ENCODE data around the gene ZNF280A.

The ZNF280A gene

DNA sequence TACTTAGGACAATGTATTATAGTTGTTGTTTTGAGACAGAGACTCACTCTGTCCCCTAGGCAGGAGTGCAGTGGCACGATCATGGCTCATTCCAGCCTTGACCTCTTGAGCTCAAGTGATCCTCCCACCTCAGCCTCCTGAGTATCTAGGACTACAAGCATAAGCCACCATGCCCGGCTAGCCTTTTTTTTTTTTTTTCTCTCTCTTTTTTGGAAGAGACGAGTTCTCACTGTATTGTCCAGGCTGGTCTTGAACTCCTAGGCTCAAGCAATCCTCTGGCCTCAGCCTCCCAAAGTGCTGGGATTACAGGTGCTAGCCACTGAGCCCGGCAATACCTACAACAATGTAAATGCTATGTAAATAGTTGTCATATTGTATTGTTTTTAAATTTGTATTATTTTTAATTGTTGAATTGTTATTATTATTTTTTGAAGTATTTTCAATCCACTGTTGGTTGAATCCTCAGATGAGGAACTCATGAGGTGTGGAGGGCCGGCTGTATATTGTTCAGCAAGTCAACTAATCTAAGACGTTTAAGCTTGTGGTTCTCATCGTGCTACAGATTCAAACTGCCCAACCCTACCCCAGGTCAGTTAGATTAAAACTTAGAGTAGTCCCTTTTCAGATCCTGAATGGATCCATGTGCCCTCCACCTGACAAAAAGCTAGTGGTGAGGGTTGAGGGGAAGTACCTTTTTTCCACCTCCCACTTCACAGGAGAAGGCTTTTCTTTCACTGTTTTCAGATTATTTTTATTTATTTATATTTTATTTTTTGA is 11.9 kb upstream of the ZNF280A start:
- no peak for TF ChIP-seq TCF12 (IDR thresholded peaks at IDR 0.05; ENCODE audit: low read depth)
- no peak for TF ChIP-seq TAF1 (IDR thresholded peaks at IDR 0.05; ENCODE audit: low read depth)
- no peak for TF ChIP-seq NFIC (IDR thresholded peaks at IDR 0.05)
- TF ChIP-seq YY1 (IDR thresholded peaks at IDR 0.05; ENCODE audit: low read depth), result no peak
- TF ChIP-seq ZBTB7A (IDR thresholded peaks at IDR 0.05; ENCODE audit: low read depth), result no peak
- TF ChIP-seq, protein P1, sequence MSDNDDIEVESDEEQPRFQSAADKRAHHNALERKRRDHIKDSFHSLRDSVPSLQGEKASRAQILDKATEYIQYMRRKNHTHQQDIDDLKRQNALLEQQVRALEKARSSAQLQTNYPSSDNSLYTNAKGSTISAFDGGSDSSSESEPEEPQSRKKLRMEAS (IDR thresholded peaks at IDR 0.05), result no peak
- TF ChIP-seq, protein P2, sequence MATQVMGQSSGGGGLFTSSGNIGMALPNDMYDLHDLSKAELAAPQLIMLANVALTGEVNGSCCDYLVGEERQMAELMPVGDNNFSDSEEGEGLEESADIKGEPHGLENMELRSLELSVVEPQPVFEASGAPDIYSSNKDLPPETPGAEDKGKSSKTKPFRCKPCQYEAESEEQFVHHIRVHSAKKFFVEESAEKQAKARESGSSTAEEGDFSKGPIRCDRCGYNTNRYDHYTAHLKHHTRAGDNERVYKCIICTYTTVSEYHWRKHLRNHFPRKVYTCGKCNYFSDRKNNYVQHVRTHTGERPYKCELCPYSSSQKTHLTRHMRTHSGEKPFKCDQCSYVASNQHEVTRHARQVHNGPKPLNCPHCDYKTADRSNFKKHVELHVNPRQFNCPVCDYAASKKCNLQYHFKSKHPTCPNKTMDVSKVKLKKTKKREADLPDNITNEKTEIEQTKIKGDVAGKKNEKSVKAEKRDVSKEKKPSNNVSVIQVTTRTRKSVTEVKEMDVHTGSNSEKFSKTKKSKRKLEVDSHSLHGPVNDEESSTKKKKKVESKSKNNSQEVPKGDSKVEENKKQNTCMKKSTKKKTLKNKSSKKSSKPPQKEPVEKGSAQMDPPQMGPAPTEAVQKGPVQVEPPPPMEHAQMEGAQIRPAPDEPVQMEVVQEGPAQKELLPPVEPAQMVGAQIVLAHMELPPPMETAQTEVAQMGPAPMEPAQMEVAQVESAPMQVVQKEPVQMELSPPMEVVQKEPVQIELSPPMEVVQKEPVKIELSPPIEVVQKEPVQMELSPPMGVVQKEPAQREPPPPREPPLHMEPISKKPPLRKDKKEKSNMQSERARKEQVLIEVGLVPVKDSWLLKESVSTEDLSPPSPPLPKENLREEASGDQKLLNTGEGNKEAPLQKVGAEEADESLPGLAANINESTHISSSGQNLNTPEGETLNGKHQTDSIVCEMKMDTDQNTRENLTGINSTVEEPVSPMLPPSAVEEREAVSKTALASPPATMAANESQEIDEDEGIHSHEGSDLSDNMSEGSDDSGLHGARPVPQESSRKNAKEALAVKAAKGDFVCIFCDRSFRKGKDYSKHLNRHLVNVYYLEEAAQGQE (IDR thresholded peaks at IDR 0.05; ENCODE audit: low read depth), result no peak
- TF ChIP-seq, protein P3, sequence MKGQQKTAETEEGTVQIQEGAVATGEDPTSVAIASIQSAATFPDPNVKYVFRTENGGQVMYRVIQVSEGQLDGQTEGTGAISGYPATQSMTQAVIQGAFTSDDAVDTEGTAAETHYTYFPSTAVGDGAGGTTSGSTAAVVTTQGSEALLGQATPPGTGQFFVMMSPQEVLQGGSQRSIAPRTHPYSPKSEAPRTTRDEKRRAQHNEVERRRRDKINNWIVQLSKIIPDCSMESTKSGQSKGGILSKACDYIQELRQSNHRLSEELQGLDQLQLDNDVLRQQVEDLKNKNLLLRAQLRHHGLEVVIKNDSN (IDR thresholded peaks at IDR 0.05), result no peak
- no peak for TF ChIP-seq EGR1 (IDR thresholded peaks at IDR 0.05)
- TF ChIP-seq TEAD4 (IDR thresholded peaks at IDR 0.05), result no peak
- no peak for TF ChIP-seq CREB1 (IDR thresholded peaks at IDR 0.05; ENCODE audit: low read depth)
- TF ChIP-seq EP300 (IDR thresholded peaks at IDR 0.05; ENCODE audit: borderline replicate concordance), result no peak
- TF ChIP-seq RAD21 (IDR thresholded peaks at IDR 0.05; ENCODE audit: low read depth), result no peak
- no peak for TF ChIP-seq CEBPB (IDR thresholded peaks at IDR 0.05)
- TF ChIP-seq FOXM1 (IDR thresholded peaks at IDR 0.05; ENCODE audit: borderline replicate concordance, low read depth), result no peak

DNA sequence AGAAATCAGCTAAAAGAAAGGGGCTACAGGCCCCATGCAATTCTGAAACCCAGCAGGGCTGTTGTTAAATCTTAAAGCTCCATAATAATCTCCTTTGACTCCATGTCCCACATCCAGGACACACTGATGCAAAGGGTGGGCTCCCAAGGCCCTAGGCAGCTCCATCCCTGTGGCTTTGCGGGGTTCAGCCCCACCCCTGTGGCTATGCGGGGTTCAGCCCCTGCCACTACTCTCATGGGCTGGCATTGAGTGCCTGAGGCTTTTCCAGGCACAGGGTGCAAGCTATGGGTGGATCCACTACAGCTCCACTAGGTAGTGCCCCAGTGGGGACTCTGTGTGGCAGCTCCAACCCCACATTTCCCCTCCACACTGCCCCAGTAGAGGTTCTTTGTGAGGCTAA is 8.7 kb upstream of the ZNF280A start:
- TF ChIP-seq ZBTB7A (IDR thresholded peaks at IDR 0.05; ENCODE audit: low read depth), result no peak
- no peak for TF ChIP-seq YY1 (IDR thresholded peaks at IDR 0.05; ENCODE audit: low read depth)
- TF ChIP-seq TCF12 (IDR thresholded peaks at IDR 0.05; ENCODE audit: low read depth), result no peak
- no peak for TF ChIP-seq RAD21 (IDR thresholded peaks at IDR 0.05; ENCODE audit: low read depth)
- no peak for TF ChIP-seq EGR1 (IDR thresholded peaks at IDR 0.05)
- TF ChIP-seq FOXM1 (IDR thresholded peaks at IDR 0.05; ENCODE audit: borderline replicate concordance, low read depth), result no peak
- no peak for TF ChIP-seq EP300 (IDR thresholded peaks at IDR 0.05; ENCODE audit: borderline replicate concordance)
- TF ChIP-seq CEBPB (IDR thresholded peaks at IDR 0.05), result no peak
- TF ChIP-seq, protein P3 (IDR thresholded peaks at IDR 0.05), result no peak
- TF ChIP-seq TEAD4 (IDR thresholded peaks at IDR 0.05), result no peak
- TF ChIP-seq CREB1 (IDR thresholded peaks at IDR 0.05; ENCODE audit: low read depth), result no peak
- TF ChIP-seq, protein P1 (IDR thresholded peaks at IDR 0.05), result no peak
- TF ChIP-seq TAF1 (IDR thresholded peaks at IDR 0.05; ENCODE audit: low read depth), result no peak
- no peak for TF ChIP-seq NFIC (IDR thresholded peaks at IDR 0.05)
- TF ChIP-seq, protein P2 (IDR thresholded peaks at IDR 0.05; ENCODE audit: low read depth), result no peak

DNA sequence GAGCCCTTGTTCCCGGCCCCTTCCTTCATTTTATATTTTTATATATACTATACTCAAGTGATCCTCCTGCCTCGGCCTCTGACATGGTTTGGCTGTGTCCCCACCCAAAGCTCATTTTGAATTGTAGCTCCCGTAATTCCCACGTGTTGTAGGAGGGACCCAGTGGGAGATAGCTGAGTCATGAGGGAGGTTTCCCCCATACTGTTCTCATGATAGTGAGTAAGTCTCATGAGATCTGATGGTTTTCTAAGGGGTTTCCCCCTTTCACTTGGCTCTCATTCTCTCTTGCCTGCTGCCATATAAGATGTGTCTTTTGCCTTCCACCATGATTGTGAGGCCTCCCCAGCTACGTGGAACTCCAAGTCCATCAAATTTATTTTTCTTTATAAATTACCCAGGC is 7.2 kb upstream of the ZNF280A start:
- no peak for TF ChIP-seq CREB1 (IDR thresholded peaks at IDR 0.05; ENCODE audit: low read depth)
- TF ChIP-seq, protein P3 (IDR thresholded peaks at IDR 0.05), result no peak
- no peak for TF ChIP-seq TAF1 (IDR thresholded peaks at IDR 0.05; ENCODE audit: low read depth)
- TF ChIP-seq ZBTB7A (IDR thresholded peaks at IDR 0.05; ENCODE audit: low read depth), result no peak

DNA sequence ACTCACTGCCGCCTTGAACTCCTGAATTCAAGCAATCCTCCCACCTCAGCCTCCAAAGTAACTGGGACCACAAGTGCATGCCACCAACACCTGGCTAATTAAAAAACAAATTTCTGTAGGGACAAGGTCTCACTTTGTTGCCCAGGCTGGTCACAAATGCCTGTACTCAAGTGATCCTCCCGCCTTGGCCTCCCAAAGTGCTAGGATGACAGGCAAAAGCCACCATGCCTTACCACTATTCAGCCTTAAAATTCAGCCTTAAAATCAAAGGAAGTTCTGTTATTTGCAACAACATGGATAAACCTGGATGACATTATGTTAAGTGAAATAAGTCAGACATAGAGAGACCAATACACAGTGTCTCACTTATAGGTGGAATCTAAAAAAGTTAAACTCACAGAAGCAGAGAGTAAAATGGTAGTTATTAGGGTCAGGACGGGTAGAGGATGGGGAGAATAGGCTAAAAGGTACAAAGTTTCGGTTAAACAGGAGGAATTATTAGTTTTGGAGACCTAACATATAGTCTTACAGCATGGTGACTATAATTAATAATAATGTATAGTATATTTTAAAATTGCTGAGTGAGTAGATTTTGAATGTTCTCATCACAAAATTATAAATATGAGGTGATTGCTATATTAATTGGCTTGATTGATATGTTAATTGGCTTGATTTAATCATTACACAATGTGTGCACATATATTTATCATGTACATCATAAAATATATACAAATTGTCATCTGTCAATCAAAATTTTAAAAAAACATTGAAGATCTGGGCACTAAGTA is 6.2 kb upstream of the ZNF280A start:
- no peak for TF ChIP-seq RAD21 (IDR thresholded peaks at IDR 0.05; ENCODE audit: low read depth)
- TF ChIP-seq, protein P3 (IDR thresholded peaks at IDR 0.05), result no peak
- TF ChIP-seq, protein P2 (IDR thresholded peaks at IDR 0.05; ENCODE audit: low read depth), result no peak
- no peak for TF ChIP-seq CREB1 (IDR thresholded peaks at IDR 0.05; ENCODE audit: low read depth)
- no peak for TF ChIP-seq FOXM1 (IDR thresholded peaks at IDR 0.05; ENCODE audit: borderline replicate concordance, low read depth)
- no peak for TF ChIP-seq NFIC (IDR thresholded peaks at IDR 0.05)
- no peak for TF ChIP-seq TAF1 (IDR thresholded peaks at IDR 0.05; ENCODE audit: low read depth)
- TF ChIP-seq EP300 (IDR thresholded peaks at IDR 0.05; ENCODE audit: borderline replicate concordance), result no peak

All from Ishikawa (cell line).